CD4-positive, alpha-beta T cell treated with Interferon alpha-2 for 1 hour (primary cell): Measurements from ENCODE around the gene MTX1.
"Not testable (repeated sequence)": the region's sequence is repeated elsewhere in the genome, so short reads cannot be mapped to it uniquely, and the experiment has no call there.

Experiments
- DNase-seq, 2 donors: peaks; one replicate each; pipeline ENCODE4 v3.0.0-alpha.2; 2020 to 2022

MTX1 gene

DNA sequence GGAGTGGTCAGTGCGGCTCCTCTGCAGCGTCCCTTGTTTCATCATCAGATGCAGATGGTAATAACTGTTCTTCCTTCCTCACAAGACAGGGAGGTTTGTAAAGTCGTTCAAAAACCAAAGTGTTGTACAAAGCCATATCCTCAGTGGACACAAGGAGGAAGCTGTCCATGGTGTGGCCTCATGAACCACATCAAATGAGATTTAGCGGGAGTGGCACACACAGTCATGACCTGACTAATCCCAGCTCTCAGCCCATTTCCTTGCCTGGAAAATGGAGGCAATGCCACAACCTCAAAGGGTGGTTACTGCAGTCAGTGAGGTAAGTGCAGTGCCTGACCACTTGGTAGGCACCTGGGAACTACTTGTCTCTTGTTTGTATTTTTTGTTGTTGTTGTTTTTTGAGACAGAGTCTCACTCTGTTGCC, 33.4 kb downstream of the MTX1 start:
- DNase-seq = peak; percentile 28 to 31

DNA sequence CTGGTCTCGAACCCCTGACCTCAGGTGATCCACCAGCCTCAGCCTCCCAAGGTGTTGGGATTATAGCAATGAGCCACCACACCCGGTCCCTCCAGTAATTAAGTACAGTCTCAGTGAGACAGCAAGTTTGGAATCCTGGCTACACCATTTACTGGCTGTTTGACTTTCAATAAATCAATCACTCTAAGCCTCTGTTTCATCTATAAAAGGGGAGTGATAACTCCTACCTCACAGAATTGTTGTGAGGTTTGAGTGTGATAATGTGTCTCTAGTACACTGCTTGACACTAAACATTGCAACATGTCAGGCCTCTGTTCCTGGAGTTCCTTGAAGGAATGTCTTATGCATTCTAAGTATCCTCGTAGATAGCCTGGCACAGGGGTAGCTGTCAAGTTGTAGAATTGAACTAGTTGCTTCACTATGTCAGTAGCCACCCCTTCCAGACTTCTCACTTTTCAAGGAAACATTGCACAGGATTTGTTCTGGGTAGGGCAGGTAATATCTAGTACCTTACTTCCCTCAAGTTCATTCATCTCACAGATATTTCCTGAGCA, 34.4 kb downstream of the MTX1 start:
- no peak for DNase-seq

GRCh38 chr1:155244368-155245162, 36.1 kb downstream of the MTX1 start:
- DNase-seq = peak; percentile 96 to 97

DNA sequence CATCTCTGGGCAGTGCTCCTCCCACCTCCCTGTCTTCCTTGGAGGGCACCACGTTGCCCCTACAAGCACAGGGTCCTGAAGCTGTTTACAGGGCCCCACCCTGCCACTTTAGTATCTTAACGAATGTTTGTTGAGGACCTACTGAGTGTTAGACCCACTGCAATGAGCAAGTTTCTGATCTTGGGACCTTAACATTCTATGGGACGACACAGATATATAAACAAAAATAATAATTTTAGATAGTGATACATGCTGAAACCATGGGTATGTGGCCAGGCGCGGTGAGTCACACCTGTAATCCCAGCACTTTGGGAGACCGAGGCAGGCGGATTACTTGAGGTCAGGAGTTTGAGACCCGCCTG, 36.6 kb downstream of the MTX1 start:
- no peak for DNase-seq

DNA sequence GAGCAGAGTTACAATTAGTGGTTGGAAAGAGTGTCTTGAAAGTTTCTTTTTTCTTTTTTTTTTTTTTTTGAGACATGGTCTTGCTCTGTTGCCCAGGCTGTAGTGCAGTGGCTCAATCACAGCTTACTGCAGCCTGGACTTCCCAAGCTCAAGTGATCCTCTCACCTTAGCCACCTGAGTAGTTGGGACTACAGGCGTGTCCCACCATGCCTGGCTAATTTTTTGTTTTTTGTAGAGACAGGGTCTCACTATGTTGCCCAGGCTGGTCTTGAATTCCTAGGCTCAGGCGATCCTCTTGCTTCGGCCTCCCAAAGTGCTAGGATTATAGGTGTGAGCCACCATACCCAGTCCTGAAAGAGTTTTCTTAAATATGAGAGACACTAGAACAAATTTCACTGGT, 38.3 kb downstream of the MTX1 start:
- not testable (repeated sequence) for DNase-seq

- no peak for DNase-seq
Observed at GRCh38 chr1:155247667-155248553, 39.4 kb downstream of the MTX1 start.

DNA sequence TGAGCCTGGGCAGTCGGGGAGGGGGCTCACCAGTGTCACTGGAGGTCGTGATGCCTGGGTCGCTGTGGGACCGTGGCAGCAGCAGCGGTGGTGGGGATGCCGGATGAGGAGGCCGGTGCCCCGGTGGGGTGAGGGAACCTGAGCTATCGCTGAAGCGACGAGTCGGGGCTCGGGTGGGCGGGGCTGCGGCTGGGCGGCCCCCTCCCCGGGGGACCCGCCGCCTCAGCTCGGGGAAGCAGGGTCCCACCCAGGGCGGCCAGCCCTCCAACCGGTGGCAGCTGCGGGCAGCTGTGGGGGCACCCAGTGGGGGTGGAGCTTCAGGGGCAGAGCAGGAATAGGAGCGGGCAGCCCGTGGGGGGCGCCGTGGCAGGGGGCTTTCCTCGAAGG, 41.7 kb downstream of the MTX1 start:
- no peak for DNase-seq

DNA sequence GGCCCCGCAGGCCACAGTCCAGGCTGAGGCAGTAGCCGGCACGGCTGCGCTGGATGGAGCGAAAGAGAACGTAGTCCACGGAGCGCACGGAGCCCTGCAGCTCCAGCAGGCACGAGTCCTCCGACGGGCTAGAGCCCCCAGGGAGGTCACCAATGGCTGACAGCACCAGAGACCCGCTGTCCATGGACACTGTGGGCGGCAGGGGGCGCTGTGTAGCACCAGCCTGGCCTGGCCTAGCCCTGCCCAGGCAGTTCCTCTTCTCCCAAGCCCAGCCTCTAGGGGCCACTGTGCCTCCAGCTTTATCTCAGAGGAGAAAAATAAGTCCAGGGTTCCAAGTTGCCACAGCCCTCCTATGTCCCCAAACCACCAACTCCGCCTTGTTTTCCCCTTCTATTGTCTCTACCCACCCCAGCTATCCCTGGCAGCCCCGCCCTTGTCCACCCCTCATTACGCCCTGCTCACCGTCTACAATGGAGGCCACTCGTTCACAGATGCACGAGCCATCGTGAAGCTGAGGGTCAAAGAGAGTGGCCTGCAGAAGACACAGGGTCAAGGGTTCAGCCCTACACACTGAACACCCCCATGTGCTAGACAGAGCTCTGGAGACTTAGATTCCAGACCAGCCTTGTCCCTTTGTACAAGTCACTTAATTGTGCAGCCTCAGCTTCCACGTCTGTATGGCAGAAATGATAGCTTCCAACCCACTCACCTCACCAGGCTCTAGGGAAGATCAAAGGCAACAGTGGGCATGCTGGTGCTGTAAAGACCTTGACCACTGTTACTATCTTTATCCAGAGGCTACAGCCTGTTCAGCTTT, 42.3 kb downstream of the MTX1 start:
- peak; percentile 93 to 96 for DNase-seq

DNA sequence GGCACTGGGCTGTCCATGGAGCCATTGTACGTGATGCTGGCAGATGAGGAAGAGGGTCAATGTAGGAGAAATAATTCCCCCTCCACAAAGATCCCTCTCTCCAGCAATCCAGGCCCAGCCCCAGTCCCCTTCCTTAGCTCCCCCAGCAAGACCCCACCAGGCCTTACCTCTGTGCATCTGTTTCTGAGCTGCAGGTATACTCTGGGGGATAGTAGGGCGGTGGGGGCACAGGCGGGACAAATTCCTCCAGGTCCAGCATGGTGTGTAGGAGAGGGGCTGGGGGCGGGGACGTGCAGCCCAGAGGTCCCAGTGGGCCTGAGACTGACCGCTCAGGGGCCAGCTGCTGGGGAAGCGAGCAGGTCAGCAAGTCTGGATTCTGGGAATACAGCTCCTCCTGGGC, 43.1 kb downstream of the MTX1 start:
- DNase-seq = no peak

- DNase-seq = no peak
Observed at GRCh38 chr1:155253208-155253607, 44.7 kb downstream of the MTX1 start.

GRCh38 chr1:155253797-155254196, 45.3 kb downstream of the MTX1 start:
- no peak for DNase-seq

GRCh38 chr1:155254228-155254713, 45.8 kb downstream of the MTX1 start:
- no peak for DNase-seq

DNA sequence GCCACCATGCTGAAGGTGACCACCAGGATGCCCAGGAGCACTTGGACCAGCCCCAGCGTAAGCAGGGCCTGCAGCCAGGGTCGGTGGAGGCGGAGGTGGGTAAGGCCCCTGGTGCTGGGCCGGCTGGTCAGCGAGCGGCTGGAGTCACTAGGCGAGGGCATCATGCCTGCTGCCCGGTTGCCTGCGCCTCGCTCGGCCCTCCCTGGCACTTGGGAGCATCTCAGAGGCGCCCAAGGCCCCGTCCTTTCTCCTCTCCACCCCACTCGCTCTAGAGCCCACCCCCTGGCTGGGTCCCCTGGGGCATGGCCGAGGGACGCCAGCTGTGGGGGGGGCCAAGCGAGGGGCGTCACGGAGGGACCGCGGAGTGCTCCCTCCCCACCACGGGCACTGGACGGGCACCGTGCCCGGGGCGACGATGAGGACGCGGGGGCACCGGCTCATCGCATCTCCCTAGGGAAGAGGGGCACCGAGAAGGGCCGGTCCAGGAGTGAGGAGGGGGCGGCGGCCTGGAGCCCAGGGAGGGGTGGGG, 46.3 kb downstream of the MTX1 start:
- DNase-seq = no peak

GRCh38 chr1:155255243-155256007, 46.9 kb downstream of the MTX1 start, which contains the start of gene ENTREP3:
Gene ENTREP3 (minus strand): TSS chr1:155255483. CDS start chr1:155254877, 606 bp downstream.
- peak; percentile 74 to 82 for DNase-seq

- no peak for DNase-seq
Observed at GRCh38 chr1:155256058-155256852, 47.8 kb downstream of the MTX1 start.

DNA sequence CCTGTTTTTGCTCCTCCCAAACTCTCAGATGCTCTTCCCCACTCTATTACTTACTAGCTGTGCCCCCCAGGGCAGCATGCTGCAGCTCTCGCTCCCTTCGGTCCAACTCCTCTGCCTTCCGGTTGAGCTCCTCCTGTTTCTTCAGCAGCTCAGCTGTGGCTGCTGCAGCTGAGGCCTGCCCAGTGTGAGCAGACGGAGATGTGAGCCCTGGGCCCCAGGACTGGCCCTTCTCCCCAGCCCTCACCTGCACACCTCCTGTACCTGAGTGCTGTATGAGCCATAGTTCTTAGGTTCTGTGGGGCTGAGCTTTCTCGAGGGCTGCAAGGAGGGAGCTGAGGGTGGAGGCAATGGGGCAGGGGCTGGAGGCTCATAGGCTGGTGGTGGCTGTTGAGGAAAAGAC, 51.8 kb downstream of the MTX1 start:
- no peak for DNase-seq

DNA sequence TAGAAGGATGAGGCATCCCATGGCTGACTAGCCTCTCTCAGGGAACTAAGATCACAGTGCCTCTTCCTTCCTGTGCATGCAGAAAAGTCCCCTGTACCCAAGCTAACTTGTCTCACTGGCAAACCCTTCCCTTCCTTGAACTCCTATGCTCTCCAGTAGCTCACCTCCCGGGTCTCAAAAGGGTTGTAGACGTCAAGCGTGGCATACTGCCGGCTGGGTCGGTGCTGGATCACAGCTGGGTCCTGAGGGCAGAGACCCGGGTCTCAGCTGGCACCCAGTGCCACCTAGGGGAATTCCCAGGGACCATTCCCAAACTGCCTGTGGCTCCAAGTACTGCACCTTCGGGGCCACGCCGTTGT, 53.0 kb downstream of the MTX1 start:
- DNase-seq = no peak

GRCh38 chr1:155261852-155262673, 53.6 kb downstream of the MTX1 start, which contains the start of gene SCAMP3:
Gene SCAMP3 (minus strand): TSS chr1:155262360. CDS start chr1:155262151, 209 bp downstream.
- DNase-seq = peak; percentile 89 to 92

- no peak for DNase-seq
Observed at GRCh38 chr1:155263067-155263466, 54.6 kb downstream of the MTX1 start.
